ENCODE data around the gene C5AR1. TPM values are rescaled to one million over a fixed set of nuclear protein-coding genes. Genes with fewer than 3 reads are reported as not detected.

The C5AR1 gene
- total and polyA plus RNA-seq, 9 of the 15 experiments (the other 6 are each of a cell fraction or from before 2014, with no cell fraction given) = 0.06 to 1.6 (median 0.28) TPM; not detected in 3

DNA sequence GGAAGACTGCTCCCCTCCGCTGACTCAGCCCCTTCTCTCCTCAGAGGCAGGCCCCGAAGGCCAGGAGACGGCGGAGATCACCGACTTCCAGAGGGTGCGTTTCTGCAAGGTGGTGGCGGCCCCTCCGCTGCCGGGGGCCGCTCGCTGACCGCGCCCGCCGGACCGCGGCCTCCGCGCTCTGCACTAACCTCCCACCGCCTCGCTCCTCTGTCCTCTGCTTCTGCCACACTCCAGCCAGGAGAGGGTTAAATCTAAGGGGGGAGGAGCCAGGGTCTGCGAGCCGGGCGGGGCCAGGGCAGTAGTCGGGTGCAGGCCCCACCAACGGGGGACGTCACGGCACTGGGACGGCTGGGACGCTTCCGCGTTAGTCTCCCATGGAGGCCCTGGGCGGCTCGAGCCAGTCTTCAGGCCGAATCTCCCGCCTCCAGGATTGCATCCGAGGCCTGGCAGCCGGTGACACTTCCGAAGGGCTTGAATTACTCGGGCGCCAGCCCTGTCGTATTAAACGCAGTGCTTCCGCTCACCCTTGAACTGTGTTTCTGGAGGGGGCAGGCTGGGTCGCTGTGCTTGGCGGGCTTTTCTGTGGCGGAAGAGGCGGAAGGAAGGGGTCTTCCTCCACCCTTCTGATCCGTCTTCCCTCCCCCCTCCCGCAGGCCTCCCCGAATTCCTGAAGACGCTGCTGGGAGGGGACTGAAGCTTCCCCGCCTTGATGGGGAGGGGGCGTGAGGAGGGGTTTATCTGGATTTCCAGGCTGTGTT, 36.2 kb upstream of the C5AR1 start (continued):
- TF ChIP-seq CHD2 (IDR thresholded peaks at IDR 0.05; ENCODE audit: low read depth, low read length) (no peak), NFIX (CRISPR knock-in tag; IDR thresholded peaks at IDR 0.05; ENCODE audit: low read depth) (no peak), POLR2AphosphoS2 (IDR thresholded peaks at IDR 0.05; ENCODE audit: low read length) (no peak; the same call in 1 of the 2 replicates), POLR2H (tag; IDR thresholded peaks at IDR 0.05; ENCODE audit: low read depth) (peak; percentile 86), MYC (IDR thresholded peaks at IDR 0.05; ENCODE audit: low read depth, low read length) (peak; percentile 57; the same call in 1 of the 2 replicates), MYC (CRISPR knock-in tag; IDR thresholded peaks at IDR 0.05; ENCODE audit: borderline replicate concordance, low read depth) (peak; percentile 80; the same call in 1 of the 2 replicates), RBBP5 (IDR thresholded peaks at IDR 0.05; ENCODE audit: borderline replicate concordance, insufficient read depth, low read length, poor library complexity, severe bottlenecking) (peak; percentile 54), TARDBP (IDR thresholded peaks at IDR 0.05) (no peak; the same call in 1 of the 2 replicates), FOXP1 (CRISPR knock-in tag; IDR thresholded peaks at IDR 0.05) (no peak; the same call in 1 of the 2 replicates), ATF1 (CRISPR knock-in tag; IDR thresholded peaks at IDR 0.05) (peak; percentile 22; the same call in 1 of the 2 replicates), ATF1 (tag; IDR thresholded peaks at IDR 0.05) (peak; percentile 90)
- TF ChIP-seq, protein P1, sequence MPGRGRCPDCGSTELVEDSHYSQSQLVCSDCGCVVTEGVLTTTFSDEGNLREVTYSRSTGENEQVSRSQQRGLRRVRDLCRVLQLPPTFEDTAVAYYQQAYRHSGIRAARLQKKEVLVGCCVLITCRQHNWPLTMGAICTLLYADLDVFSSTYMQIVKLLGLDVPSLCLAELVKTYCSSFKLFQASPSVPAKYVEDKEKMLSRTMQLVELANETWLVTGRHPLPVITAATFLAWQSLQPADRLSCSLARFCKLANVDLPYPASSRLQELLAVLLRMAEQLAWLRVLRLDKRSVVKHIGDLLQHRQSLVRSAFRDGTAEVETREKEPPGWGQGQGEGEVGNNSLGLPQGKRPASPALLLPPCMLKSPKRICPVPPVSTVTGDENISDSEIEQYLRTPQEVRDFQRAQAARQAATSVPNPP (IDR thresholded peaks at IDR 0.05; ENCODE audit: borderline replicate concordance, insufficient read depth, insufficient read length) = no peak
- TF ChIP-seq, protein P2, sequence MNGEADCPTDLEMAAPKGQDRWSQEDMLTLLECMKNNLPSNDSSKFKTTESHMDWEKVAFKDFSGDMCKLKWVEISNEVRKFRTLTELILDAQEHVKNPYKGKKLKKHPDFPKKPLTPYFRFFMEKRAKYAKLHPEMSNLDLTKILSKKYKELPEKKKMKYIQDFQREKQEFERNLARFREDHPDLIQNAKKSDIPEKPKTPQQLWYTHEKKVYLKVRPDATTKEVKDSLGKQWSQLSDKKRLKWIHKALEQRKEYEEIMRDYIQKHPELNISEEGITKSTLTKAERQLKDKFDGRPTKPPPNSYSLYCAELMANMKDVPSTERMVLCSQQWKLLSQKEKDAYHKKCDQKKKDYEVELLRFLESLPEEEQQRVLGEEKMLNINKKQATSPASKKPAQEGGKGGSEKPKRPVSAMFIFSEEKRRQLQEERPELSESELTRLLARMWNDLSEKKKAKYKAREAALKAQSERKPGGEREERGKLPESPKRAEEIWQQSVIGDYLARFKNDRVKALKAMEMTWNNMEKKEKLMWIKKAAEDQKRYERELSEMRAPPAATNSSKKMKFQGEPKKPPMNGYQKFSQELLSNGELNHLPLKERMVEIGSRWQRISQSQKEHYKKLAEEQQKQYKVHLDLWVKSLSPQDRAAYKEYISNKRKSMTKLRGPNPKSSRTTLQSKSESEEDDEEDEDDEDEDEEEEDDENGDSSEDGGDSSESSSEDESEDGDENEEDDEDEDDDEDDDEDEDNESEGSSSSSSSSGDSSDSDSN (IDR thresholded peaks at IDR 0.05; ENCODE audit: borderline replicate concordance in 1 of 2, low read depth in 2 of 2, low read length in 2 of 2) = peak; percentile 82 to 95; a peak in 3 of 4 replicates
- TF ChIP-seq, protein P3, sequence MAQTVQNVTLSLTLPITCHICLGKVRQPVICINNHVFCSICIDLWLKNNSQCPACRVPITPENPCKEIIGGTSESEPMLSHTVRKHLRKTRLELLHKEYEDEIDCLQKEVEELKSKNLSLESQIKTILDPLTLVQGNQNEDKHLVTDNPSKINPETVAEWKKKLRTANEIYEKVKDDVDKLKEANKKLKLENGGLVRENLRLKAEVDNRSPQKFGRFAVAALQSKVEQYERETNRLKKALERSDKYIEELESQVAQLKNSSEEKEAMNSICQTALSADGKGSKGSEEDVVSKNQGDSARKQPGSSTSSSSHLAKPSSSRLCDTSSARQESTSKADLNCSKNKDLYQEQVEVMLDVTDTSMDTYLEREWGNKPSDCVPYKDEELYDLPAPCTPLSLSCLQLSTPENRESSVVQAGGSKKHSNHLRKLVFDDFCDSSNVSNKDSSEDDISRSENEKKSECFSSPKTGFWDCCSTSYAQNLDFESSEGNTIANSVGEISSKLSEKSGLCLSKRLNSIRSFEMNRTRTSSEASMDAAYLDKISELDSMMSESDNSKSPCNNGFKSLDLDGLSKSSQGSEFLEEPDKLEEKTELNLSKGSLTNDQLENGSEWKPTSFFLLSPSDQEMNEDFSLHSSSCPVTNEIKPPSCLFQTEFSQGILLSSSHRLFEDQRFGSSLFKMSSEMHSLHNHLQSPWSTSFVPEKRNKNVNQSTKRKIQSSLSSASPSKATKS (CRISPR knock-in tag; IDR thresholded peaks at IDR 0.05) = no peak
- TF ChIP-seq, protein P4, sequence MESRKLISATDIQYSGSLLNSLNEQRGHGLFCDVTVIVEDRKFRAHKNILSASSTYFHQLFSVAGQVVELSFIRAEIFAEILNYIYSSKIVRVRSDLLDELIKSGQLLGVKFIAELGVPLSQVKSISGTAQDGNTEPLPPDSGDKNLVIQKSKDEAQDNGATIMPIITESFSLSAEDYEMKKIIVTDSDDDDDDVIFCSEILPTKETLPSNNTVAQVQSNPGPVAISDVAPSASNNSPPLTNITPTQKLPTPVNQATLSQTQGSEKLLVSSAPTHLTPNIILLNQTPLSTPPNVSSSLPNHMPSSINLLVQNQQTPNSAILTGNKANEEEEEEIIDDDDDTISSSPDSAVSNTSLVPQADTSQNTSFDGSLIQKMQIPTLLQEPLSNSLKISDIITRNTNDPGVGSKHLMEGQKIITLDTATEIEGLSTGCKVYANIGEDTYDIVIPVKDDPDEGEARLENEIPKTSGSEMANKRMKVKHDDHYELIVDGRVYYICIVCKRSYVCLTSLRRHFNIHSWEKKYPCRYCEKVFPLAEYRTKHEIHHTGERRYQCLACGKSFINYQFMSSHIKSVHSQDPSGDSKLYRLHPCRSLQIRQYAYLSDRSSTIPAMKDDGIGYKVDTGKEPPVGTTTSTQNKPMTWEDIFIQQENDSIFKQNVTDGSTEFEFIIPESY (CRISPR knock-in tag; IDR thresholded peaks at IDR 0.05) = peak; percentile 26; the same call in 1 of the 2 replicates
- TF ChIP-seq, protein P5, sequence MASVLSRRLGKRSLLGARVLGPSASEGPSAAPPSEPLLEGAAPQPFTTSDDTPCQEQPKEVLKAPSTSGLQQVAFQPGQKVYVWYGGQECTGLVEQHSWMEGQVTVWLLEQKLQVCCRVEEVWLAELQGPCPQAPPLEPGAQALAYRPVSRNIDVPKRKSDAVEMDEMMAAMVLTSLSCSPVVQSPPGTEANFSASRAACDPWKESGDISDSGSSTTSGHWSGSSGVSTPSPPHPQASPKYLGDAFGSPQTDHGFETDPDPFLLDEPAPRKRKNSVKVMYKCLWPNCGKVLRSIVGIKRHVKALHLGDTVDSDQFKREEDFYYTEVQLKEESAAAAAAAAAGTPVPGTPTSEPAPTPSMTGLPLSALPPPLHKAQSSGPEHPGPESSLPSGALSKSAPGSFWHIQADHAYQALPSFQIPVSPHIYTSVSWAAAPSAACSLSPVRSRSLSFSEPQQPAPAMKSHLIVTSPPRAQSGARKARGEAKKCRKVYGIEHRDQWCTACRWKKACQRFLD (CRISPR knock-in tag; IDR thresholded peaks at IDR 0.05) = peak; percentile 78; the same call in 1 of the 2 replicates

Measured in K562 (cell line).